HG02981 (cell line): ENCODE results near the gene FTO.

Experiments used
- ATAC-seq: cut with Tn5 transposase; IDR thresholded peaks from one replicate; pipeline ENCODE4 v1.9.1; 2021; ENCODE audit warnings: mild to moderate bottlenecking, moderate library complexity; ENCODE audit not compliant: unreplicated experiment

Gene FTO

GRCh38 chr16:53893731-53894435 lies 189.9 kb downstream of the FTO start:
- ATAC-seq: no peak

- ATAC-seq: no peak
Measured at GRCh38 chr16:53894686-53895085, 190.7 kb downstream of the FTO start.

GRCh38 chr16:53895433-53895832 lies 191.5 kb downstream of the FTO start:
- no peak for ATAC-seq

- ATAC-seq: no peak
Measured at GRCh38 chr16:53895851-53896250, 191.9 kb downstream of the FTO start.

GRCh38 chr16:53896722-53897121 lies 192.8 kb downstream of the FTO start:
- no peak for ATAC-seq

GRCh38 chr16:53898993-53899392 lies 195.0 kb downstream of the FTO start:
- no peak for ATAC-seq

GRCh38 chr16:53899431-53899830 lies 195.5 kb downstream of the FTO start:
- ATAC-seq: no peak

DNA sequence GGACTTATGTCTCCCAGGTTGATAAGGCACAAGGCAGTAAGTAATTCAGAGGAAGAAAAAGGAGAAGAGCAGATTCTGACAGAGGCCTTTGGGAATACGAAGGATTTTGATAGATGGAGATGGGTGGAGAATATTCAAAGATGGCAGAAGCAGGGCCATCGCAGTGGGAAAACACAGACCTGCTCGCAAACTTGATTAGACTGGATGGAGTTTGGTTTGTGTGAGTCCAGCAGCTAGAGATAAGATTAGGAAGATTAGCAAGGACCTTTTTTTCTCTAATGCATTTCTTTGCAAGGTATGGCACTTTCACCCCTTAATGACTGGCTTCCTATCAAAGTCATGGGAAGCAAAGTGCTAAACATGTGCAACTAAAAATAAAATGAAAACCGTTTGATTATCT lies 196.7 kb downstream of the FTO start:
- ATAC-seq: no peak

- no peak for ATAC-seq
Measured at GRCh38 chr16:53901408-53901807, 197.5 kb downstream of the FTO start.

GRCh38 chr16:53904533-53904932 lies 200.6 kb downstream of the FTO start:
- ATAC-seq: no peak

DNA sequence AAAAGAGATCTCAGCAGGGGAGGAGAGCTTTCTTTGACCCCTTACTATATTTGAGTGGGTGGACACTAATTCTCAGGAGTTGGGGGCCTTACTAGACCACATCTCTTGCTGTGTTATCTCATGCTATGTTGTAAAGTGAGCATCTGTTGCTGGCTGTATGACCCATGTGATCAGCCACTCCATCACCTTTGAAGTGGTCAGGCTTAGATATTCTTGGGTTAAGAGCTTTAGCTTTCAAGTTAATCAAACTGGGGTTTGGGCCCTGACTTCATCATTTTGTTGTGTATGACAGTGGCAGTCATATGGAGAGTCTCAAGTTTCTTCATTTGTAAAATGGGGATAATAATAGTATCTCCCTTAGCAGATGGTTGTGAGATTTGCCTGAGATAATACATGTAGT lies 201.1 kb downstream of the FTO start:
- ATAC-seq: no peak

DNA sequence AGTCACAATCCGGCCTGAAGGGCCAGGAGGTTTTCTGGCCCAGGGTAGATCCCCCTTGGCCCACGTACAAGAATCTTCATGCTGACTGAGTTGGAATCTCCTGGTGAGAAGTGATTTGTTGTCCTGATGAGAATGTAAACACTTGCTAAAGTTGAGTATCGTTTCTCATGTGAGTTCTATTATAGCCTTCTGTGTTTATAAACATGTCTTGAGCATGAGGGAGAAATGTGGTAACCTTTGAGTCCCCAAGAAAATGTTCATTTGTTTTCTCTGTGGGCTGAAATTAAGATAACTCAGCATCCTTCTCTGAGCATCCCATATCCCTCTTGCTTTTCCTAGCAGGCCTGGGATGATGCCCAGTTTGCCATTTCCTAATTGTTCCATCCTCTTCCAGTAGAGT lies 204.8 kb downstream of the FTO start:
- ATAC-seq: no peak

DNA sequence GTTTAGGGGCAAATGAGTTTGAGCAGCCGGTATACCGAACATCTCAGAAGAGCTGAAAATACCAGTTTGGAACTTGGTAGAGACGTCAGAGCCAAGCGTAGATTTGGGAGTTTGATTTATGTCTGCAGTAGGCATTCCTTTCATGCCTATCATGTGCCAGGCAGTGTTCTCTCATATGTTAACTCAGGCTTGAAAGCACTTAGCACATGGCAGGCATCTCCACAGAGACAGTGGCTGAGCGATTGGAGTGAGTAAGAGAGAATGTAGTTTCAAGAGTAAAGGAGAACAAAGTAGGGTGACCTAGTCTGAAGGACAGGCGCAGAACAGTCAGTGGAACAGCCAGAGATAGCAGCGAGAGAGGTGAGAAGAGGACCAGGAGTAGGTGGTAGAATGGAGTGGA lies 207.0 kb downstream of the FTO start:
- ATAC-seq: no peak

DNA sequence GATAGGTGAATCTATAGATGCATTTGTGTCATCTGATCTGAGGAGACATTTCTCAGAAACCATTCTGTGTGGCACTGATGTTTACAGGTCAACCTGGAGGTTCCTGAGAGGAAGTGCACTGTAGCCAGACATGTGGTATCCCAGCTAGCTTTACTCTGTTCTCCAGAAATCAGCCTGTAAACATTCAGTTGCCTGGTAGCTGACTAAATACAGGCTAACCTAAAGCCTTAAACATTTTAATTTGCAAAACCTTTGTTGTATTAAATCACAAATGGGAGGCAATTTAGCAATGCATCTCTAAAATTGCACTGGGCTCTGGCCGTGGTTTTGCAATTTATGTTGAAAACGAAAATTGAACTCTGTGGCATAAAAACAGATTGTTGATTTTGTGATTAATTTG lies 207.6 kb downstream of the FTO start:
- no peak for ATAC-seq

GRCh38 chr16:53912155-53912554 lies 208.2 kb downstream of the FTO start:
- ATAC-seq: peak; percentile 68

DNA sequence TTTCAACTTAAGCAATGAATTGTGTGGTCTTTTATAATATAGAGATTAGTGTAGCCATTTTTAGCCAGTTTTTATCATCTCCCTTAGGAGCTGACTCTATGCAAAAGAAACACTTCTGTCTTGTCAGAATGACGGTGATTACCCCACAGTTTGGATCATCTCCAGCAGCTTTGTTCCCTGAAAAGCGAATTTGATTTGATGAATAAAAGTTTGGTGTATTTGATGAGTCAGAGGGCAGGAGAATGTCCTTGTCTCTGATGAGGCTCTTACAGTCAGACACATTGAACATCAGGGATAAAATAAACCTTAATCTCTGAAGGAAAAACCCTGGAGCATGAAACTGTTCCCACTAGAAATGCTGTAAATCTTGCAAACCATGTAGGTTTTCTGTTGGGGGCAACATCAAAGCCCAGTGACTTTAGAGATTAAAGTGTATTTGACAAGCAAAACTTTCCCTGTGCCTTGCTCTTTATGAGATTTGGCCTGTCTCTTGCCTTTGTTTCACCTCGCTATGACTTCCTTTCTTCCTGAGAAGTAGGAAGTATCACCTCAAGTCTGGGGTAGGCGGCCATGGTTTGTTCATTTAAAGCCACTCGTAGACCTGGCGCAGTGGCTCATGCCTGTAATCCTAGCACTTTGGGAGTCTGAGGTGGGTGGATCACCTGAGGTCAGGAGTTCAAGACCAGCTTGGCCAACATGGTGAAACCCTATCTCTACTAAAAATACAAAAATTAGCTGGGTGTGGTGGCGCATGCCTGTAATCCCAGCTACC lies 209.3 kb downstream of the FTO start:
- no peak for ATAC-seq

GRCh38 chr16:53913920-53914319 lies 210.0 kb downstream of the FTO start:
- no peak for ATAC-seq

GRCh38 chr16:53914736-53915135 lies 210.8 kb downstream of the FTO start:
- no peak for ATAC-seq

DNA sequence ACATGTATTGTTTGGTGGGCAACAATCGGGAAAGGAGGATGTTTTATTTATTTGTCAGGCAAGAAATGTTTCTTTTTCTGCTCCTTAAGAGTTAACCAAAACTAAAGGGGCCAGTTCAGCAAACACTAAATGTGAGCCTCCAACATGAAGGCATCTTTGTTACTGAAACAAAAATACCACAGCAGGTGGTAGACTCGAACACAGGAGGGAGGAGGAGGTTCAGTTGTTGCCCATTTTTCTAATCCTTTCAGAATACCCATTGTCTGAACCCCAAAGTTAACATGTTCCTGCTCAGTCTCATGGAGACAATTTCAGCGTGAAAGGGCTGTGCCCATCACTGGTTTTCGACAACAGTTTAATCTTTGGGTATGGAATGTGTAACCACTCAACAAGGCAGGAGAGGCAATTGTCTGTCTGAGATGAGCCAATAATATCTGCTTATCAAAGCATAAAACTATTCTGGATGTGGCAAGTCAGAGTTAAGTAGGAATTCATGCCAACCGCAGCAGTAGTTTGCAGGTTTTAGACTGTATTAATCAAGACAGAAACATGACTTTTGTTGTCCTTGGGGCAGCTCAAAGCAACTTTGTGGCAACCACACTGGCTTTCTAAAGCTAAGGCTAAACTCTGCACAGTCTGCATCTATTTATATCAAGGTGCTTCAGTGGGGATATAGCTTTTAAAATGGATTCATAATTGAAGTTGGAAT lies 211.7 kb downstream of the FTO start:
- ATAC-seq: no peak

GRCh38 chr16:53920988-53921387 lies 217.0 kb downstream of the FTO start:
- ATAC-seq: no peak

- ATAC-seq: no peak
Measured at GRCh38 chr16:53922067-53922806, 218.3 kb downstream of the FTO start.
